Measurements from ENCODE around the gene TLR8. TPM values are rescaled to one million over a fixed set of nuclear protein-coding genes. Genes with fewer than 3 reads are reported as not detected.

The TLR8 gene
- total and polyA plus RNA-seq, 2 experiments from 2014 or later: not detected

DNA sequence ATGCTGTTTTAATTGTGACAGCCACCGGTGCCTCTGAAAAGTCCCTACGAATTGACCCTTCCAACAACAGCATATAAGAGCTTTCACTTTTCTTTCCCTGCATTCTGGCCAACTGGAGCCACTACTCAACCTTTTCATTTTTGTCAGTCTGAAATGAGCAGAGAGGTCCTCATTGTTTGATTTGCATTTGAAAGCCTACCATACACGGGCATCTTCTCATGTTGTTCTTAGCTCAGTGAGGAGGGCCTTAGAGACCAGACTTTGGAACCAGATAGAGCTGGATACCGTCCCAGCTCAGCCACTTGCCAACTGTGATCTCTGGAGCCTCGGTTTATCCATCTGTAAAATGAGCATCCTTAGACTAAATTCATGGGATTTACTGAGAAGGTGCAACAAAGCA, 51.6 kb downstream of the TLR8 start:
- H3K9me2 ChIP-seq (ENCODE audit: insufficient read depth): no peaks in the 10 kb centered on the region
- H3K27ac ChIP-seq (ENCODE audit: low read depth): no peak overlapping the region
- H3K9me3 Mint-ChIP-seq: peaks cover 12% of the 10 kb centered on the region
- no peak for ATAC-seq
- H3K4me3 Mint-ChIP-seq: no peak overlapping the region
- H3K4me2 ChIP-seq: no peak overlapping the region
- H3K36me3 Mint-ChIP-seq (ENCODE audit: low read depth): peaks cover 8% of the 10 kb centered on the region; the same call in 2 of the 3 replicates
- H3K4me1 ChIP-seq (ENCODE audit: insufficient read depth): no peaks in the 10 kb centered on the region; the same call in 1 of the 2 replicates
- TF ChIP-seq STAT1 (IDR thresholded peaks at IDR 0.05; ENCODE audit: unreplicated experiment) (no peak), NANOG (IDR thresholded peaks at IDR 0.05; ENCODE audit: borderline replicate concordance) (no peak), POLR2AphosphoS5 (IDR thresholded peaks at IDR 0.05; ENCODE audit: low read depth) (no peak), ZNF114 (CRISPR knock-in tag; IDR thresholded peaks at IDR 0.05) (no peak), ZNF331 (CRISPR knock-in tag; IDR thresholded peaks at IDR 0.05; ENCODE audit: low read depth) (no peak), EZH2 (IDR thresholded peaks at IDR 0.05; ENCODE audit: low read depth, unreplicated experiment) (no peak), CTCF (conservative IDR thresholded peaks at IDR 0.05; ENCODE audit: low read depth in 2 of 2) (no peak), CREB1 (CRISPR knock-in tag; IDR thresholded peaks at IDR 0.05; ENCODE audit: low read depth) (no peak), EZH2phosphoT487 (IDR thresholded peaks at IDR 0.05; ENCODE audit: unreplicated experiment) (no peak), ZNF462 (CRISPR knock-in tag; IDR thresholded peaks at IDR 0.05) (no peak), JUNB (IDR thresholded peaks at IDR 0.05; ENCODE audit: unreplicated experiment) (no peak)
- TF ChIP-seq, protein P1, sequence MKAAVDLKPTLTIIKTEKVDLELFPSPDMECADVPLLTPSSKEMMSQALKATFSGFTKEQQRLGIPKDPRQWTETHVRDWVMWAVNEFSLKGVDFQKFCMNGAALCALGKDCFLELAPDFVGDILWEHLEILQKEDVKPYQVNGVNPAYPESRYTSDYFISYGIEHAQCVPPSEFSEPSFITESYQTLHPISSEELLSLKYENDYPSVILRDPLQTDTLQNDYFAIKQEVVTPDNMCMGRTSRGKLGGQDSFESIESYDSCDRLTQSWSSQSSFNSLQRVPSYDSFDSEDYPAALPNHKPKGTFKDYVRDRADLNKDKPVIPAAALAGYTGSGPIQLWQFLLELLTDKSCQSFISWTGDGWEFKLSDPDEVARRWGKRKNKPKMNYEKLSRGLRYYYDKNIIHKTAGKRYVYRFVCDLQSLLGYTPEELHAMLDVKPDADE (IDR thresholded peaks at IDR 0.05): no peak
- TF ChIP-seq, protein P2, sequence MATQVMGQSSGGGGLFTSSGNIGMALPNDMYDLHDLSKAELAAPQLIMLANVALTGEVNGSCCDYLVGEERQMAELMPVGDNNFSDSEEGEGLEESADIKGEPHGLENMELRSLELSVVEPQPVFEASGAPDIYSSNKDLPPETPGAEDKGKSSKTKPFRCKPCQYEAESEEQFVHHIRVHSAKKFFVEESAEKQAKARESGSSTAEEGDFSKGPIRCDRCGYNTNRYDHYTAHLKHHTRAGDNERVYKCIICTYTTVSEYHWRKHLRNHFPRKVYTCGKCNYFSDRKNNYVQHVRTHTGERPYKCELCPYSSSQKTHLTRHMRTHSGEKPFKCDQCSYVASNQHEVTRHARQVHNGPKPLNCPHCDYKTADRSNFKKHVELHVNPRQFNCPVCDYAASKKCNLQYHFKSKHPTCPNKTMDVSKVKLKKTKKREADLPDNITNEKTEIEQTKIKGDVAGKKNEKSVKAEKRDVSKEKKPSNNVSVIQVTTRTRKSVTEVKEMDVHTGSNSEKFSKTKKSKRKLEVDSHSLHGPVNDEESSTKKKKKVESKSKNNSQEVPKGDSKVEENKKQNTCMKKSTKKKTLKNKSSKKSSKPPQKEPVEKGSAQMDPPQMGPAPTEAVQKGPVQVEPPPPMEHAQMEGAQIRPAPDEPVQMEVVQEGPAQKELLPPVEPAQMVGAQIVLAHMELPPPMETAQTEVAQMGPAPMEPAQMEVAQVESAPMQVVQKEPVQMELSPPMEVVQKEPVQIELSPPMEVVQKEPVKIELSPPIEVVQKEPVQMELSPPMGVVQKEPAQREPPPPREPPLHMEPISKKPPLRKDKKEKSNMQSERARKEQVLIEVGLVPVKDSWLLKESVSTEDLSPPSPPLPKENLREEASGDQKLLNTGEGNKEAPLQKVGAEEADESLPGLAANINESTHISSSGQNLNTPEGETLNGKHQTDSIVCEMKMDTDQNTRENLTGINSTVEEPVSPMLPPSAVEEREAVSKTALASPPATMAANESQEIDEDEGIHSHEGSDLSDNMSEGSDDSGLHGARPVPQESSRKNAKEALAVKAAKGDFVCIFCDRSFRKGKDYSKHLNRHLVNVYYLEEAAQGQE (IDR thresholded peaks at IDR 0.05; ENCODE audit: unreplicated experiment): no peak
- no peaks in the 10 kb centered on the region for H3K79me2 ChIP-seq (replicated peaks; ENCODE audit: insufficient read depth)
- no peak for DNase-seq (ENCODE audit: low spot score)
- no peak overlapping the region for H2AFZ ChIP-seq
- H3K36me3 ChIP-seq (ENCODE audit: insufficient read depth): no peaks in the 10 kb centered on the region
- no peaks in the 10 kb centered on the region for H3F3A ChIP-seq (replicated peaks; ENCODE audit: low read depth)
- no peak overlapping the region for H3K4me3 ChIP-seq
- H3K27me3 Mint-ChIP-seq (ENCODE audit: insufficient read depth, low read depth, poor library complexity): peaks cover 4% of the 10 kb centered on the region
- H3K27ac Mint-ChIP-seq: no peak overlapping the region
- H3K27me3 ChIP-seq (ENCODE audit: insufficient read depth): no peaks in the 10 kb centered on the region
- no peaks in the 10 kb centered on the region for H3K4me1 Mint-ChIP-seq
- no peaks in the 10 kb centered on the region for H4K20me1 ChIP-seq (replicated peaks; ENCODE audit: insufficient read depth)

Data from GM23338 (cell line).